T follicular helper cell (primary cell): Measurements from ENCODE around the gene SNX32.

Experiments
- DNase-seq: peaks from one replicate; pipeline ENCODE4 v3.0.0-alpha.2; 2020; ENCODE audit warnings: low read depth

Gene SNX32

GRCh38 chr11:65854852-65855837, 21.4 kb downstream of the SNX32 start:
- no peak for DNase-seq

DNA sequence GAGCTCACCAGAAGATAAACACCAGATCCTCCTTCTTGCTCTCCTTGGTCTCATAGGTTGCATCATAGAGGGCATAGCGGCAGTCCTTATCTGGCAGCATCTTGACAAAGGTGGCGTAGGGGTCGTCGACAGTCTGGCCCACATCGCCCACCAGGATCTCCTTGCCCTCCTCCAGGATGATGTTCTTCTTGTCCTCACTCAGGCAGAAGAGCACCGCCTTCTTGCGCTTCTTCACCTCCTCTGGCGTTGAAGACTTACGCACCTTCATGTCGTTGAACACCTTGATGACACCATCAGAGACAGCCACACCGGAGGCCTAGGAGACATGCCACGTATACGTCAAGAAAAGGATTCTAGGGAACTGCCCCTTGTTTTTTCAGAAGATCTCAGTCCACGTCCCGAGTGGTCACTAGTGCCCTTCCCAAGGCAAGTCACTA, 22.2 kb downstream of the SNX32 start:
- DNase-seq: no peak

- peak; percentile 76 for DNase-seq
Measured at GRCh38 chr11:65856689-65857499, 23.1 kb downstream of the SNX32 start.

DNA sequence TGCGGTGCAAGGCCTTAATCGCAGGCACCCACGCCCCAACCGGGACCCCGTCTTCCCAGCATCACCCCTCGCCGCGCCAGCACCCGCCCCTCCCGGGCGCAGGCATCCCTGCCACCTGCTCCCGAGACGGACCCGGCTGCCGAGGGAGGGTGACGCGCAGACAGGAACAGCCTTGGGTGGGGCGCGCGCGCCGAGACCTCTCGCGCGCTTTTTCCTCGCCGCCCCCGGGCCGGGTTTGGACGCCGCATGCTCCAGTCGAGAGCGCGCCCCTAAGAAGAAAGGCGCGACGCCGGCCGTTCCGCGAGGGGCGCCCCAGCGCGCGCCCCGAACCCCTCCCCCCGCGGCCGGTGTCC, 23.7 kb downstream of the SNX32 start:
- DNase-seq: peak; percentile 56

- peak; percentile 95 for DNase-seq
Measured at GRCh38 chr11:65857853-65858680, 24.3 kb downstream of the SNX32 start, which contains the start of gene CFL1. TSS of gene CFL1 (minus strand) at chr11:65858180. CDS start at chr11:65858099, 81 bp downstream.

GRCh38 chr11:65858681-65859087, 24.9 kb downstream of the SNX32 start:
- no peak for DNase-seq

GRCh38 chr11:65859095-65859811, 25.5 kb downstream of the SNX32 start:
- DNase-seq: peak; percentile 92

DNA sequence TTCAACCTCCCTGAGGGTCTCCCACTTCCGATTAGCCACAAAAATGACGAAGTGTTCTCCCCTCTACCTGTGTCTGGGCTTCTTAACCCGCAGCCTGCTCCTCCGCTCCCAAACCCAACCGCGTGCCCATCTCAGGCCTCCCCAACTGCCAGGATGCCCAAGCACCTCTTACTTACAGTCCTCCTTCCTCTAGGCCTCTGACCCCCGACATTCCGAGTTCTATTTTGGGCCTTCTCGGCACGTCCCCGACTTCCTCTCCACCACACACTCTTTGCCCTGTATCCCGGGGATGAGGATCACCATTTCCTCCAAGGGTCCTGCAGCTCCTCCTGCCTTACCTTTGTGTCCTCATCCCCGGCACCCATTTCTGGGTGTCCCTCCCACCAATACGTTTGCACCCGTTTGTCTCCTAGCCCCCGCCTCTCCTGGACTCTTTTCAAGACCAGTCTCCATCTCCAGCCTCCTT, 26.1 kb downstream of the SNX32 start:
- DNase-seq: no peak

- DNase-seq: peak; percentile 92
Measured at GRCh38 chr11:65860278-65861164, 26.8 kb downstream of the SNX32 start, which contains the start of gene MUS81. TSS of gene MUS81 (plus strand) at chr11:65860433. CDS start at chr11:65860754, 321 bp downstream.

DNA sequence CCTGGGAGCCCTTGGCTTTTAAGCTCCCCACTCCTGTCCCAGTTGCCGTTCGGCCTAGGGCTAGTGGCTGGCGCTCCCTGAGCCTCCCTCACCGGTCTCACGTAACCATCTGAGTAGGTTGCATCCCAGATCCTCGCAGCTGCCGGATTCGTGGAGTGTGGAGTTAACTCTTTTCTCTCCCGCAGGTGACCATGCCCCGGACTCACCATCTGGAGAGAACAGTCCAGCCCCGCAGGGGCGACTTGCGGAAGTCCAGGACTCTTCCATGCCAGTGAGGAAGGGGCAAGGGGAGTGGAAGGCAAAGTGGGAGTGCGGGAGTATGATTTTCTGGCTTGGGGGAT, 27.4 kb downstream of the SNX32 start:
- DNase-seq: no peak

DNA sequence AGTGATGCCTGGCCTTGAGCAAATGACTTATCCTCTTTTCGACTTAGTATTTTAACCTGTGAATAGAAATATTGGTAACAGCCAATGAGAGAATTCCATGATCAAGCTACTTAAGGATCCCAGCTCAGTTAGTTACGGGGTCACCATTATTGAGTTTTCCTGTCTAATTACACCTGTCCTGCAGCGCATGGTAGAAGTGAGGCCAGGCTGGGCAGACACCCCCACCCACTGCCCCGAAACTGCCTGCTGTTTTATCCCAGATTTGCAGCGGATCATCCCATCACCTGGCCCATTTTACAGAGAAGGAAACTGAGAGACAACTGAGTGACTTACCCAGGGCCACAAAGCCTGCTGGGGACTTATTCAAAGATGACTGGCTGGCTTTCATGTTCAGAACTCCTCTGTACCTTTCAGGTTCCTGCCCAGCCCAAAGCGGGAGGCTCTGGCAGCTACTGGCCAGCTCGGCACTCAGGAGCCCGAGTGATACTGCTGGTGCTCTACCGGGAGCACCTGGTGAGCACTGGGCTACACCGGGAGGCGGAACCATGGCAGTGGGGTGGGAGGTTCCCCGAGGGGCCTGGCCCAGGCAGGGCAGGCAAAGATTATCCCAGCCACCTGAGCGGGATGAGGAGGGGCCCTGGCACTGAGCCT, 27.9 kb downstream of the SNX32 start:
- DNase-seq: no peak

DNA sequence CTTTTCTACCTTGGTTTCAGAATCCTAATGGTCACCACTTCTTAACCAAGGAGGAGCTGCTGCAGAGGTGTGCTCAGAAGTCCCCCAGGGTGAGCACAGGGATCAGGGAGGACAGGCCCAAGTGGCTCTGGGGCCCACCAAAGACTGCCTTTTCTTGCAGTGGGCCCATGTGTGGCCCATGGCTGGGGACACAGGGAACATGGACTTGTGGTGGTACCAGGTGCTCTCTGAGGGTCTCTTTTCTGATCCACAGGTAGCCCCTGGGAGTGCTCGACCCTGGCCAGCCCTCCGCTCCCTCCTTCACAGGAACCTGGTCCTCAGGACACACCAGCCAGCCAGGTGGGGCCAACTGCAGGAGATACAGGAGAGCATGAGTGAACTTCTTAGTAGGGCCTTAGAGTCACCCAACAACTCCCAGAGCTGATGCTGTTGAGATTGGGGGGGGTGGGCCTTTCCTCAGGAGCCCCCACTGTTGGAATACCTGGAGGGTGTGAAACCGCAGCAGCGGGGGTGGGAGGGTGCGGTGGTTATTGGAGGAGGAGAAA, 28.5 kb downstream of the SNX32 start:
- DNase-seq: no peak

- no peak for DNase-seq
Measured at GRCh38 chr11:65862941-65863888, 29.5 kb downstream of the SNX32 start.

- DNase-seq: no peak
Measured at GRCh38 chr11:65863889-65864705, 30.3 kb downstream of the SNX32 start.

- DNase-seq: no peak
Measured at GRCh38 chr11:65864706-65865471, 31.1 kb downstream of the SNX32 start.

- no peak for DNase-seq
Measured at GRCh38 chr11:65865550-65866172, 31.9 kb downstream of the SNX32 start.
